Measurements from ENCODE around the gene DTWD1.

DNA sequence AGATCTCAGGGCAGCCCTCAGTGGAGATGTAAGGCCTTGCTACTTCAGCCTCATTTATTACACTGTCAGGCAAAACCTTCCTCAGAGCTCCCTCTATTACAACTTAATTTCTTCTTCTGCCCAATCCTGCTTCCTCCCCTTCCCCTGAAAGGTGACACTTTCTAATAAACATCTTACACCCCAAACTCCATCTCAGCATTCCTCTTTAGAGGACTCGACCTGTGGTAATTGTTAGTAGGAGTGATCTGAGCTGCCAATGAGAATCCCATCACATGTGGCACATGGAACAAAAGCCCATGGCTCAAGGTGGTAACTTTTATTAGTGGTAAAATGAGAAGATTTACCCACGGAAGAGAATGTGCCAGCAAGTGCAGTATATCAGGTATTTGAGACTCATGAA, 29.8 kb downstream of the DTWD1 start:
- TF ChIP-seq CTCF (conservative IDR thresholded peaks at IDR 0.05) = no peak
- no peak for TF ChIP-seq EZH2 (IDR thresholded peaks at IDR 0.05; ENCODE audit: low read depth)
